Activated CD8-positive, alpha-beta memory T cell treated with anti-CD3 and anti-CD28 coated beads for 1 hour (primary cell): ENCODE results near the gene NEK6.

Source experiments
- DNase-seq, 2 donors: peaks; one replicate each; pipeline ENCODE4 v3.0.0-alpha.2; 2020; ENCODE audit warnings: low read depth in 1 of 2; ENCODE audit errors: extremely low read depth in 1 of 2

Gene NEK6

GRCh38 chr9:124295159-124295794 lies 37.5 kb downstream of the NEK6 start:
- no peak for DNase-seq

GRCh38 chr9:124296094-124296493 lies 38.3 kb downstream of the NEK6 start:
- no peak for DNase-seq

GRCh38 chr9:124296796-124297550 lies 39.2 kb downstream of the NEK6 start:
- no peak for DNase-seq

- DNase-seq, result no peak
Measured at GRCh38 chr9:124297551-124297901, 39.8 kb downstream of the NEK6 start.

GRCh38 chr9:124297915-124298645 lies 40.3 kb downstream of the NEK6 start:
- DNase-seq, result no peak

GRCh38 chr9:124298646-124299235 lies 41.0 kb downstream of the NEK6 start:
- no peak for DNase-seq

- DNase-seq, result no peak
Measured at GRCh38 chr9:124299515-124300090, 41.9 kb downstream of the NEK6 start.

- DNase-seq, result no peak
Measured at GRCh38 chr9:124300312-124300711, 42.6 kb downstream of the NEK6 start.

- DNase-seq, result no peak
Measured at GRCh38 chr9:124302921-124303320, 45.2 kb downstream of the NEK6 start.

- no peak for DNase-seq
Measured at GRCh38 chr9:124303762-124304161, 46.0 kb downstream of the NEK6 start.

- no peak for DNase-seq
Measured at GRCh38 chr9:124304285-124304684, 46.5 kb downstream of the NEK6 start.

- DNase-seq, result no peak
Measured at GRCh38 chr9:124306098-124306735, 48.5 kb downstream of the NEK6 start.

- DNase-seq, result no peak
Measured at GRCh38 chr9:124307379-124308030, 49.8 kb downstream of the NEK6 start.

GRCh38 chr9:124308606-124309491 lies 51.1 kb downstream of the NEK6 start:
- DNase-seq, result no peak

GRCh38 chr9:124309667-124310084 lies 51.9 kb downstream of the NEK6 start:
- no peak for DNase-seq

GRCh38 chr9:124311283-124311682 lies 53.5 kb downstream of the NEK6 start:
- DNase-seq, result no peak

- no peak for DNase-seq
Measured at GRCh38 chr9:124312290-124313265, 54.8 kb downstream of the NEK6 start.

- no peak for DNase-seq
Measured at GRCh38 chr9:124313940-124314339, 56.2 kb downstream of the NEK6 start.
